Spleen (tissue), 11 donors: ENCODE results near the gene TPM2. TPM values are rescaled to one million over a fixed set of nuclear protein-coding genes. Genes with fewer than 3 reads are reported as not detected.

Source experiments
- DNase-seq: peaks from one replicate; pipeline ENCODE4 v3.0.0-alpha.2; 2020
- H3K27ac ChIP-seq, 8 donors: fragments of 200-600 bp; sonication (generic) in 7 of 8; 1 replicate in 4 of 8; 2 replicates in 4 of 8; pipeline versions ENCODE4 v1.5.0 to v1.8.0; 2016 to 2021; ENCODE audit warnings: inconsistent platforms in 4 of 8, mild to moderate bottlenecking in 4 of 8, moderate library complexity in 1 of 8
- H3K27me3 ChIP-seq, 7 donors: fragments of 200-600 bp; sonication (generic) in 6 of 7; replicated peaks in 1 of 7; 1 replicate in 4 of 7; 2 replicates in 3 of 7; pipeline versions ENCODE4 v1.5.0 to v1.8.0; 2016 to 2021; ENCODE audit warnings: inconsistent platforms in 3 of 7, mild to moderate bottlenecking in 1 of 7
- H3K36me3 ChIP-seq, 6 donors: fragments of 200-600 bp; sonication (generic) in 5 of 6; 1 replicate in 4 of 6; 2 replicates in 2 of 6; pipeline versions ENCODE4 v1.5.0 to v1.8.0; 2016 to 2021; ENCODE audit warnings: inconsistent platforms in 2 of 6
- H3K4me1 ChIP-seq, 6 donors: fragments of 200-600 bp; sonication (generic) in 5 of 6; 1 replicate in 3 of 6; 2 replicates in 3 of 6; pipeline versions ENCODE4 v1.5.0 to v1.8.0; 2016 to 2021; ENCODE audit warnings: inconsistent platforms in 3 of 6
- H3K4me3 ChIP-seq, 8 donors: fragments of 200-600 bp; sonication (generic) in 7 of 8; 1 replicate in 4 of 8; 2 replicates in 4 of 8; pipeline versions ENCODE4 v1.5.0 to v1.8.0; 2016 to 2021; ENCODE audit warnings: inconsistent platforms in 4 of 8, mild to moderate bottlenecking in 4 of 8, moderate library complexity in 2 of 8
- H3K9me3 ChIP-seq, 8 donors: fragments of 200-600 bp; sonication (generic) in 7 of 8; 1 replicate in 4 of 8; 2 replicates in 4 of 8; pipeline versions ENCODE4 v1.5.0 to v1.8.0; 2016 to 2021; ENCODE audit warnings: inconsistent platforms in 4 of 8
- CTCF ChIP-seq, 11 experiments: fragments of 200-600 bp in 7 of 11; fragments of 450-650 bp in 4 of 11; sonication (generic) in 4 of 11; IDR thresholded peaks in 8 of 11; conservative IDR thresholded peaks in 3 of 11; 1 replicate in 7 of 11; 2 replicates in 4 of 11; pipeline versions ENCODE4 v1.4.0 to v1.8.0; 2016 to 2021; ENCODE audit warnings: antibody characterized with exemption in 11 of 11, inconsistent platforms in 4 of 11, mild to moderate bottlenecking in 1 of 11
- POLR2A ChIP-seq, 3 donors: fragments of 450-650 bp; IDR thresholded peaks; one replicate each; pipeline ENCODE4 v1.5.1; 2017; ENCODE audit warnings: antibody characterized with exemption in 3 of 3, mild to moderate bottlenecking in 1 of 3
- POLR2AphosphoS5 ChIP-seq, 3 donors: sonication (generic); formaldehyde crosslinking; IDR thresholded peaks; one replicate each; pipeline ENCODE4 v1.5.1; 2017; ENCODE audit warnings: antibody characterized with exemption in 3 of 3
- WGBS, 5 donors: extraction: QIAGEN DNeasy Blood & Tissue Kit in 3 of 5; methylation state at CpG; one replicate each; pipeline versions ENCODE4 v1.1.5 to v1.1.7; 2013 to 2018; 5-methylcytosine and 5-hydroxymethylcytosine counted together
- intact Hi-C: fragments of 100-400 bp; cut with DNase I; formaldehyde crosslinking; loops from one replicate; pipeline ENCODE4 v1.15.0; 2023; ENCODE audit warnings: low total_unique reads
- polyA plus RNA-seq, 3 donors: library from polyadenylated mRNA; stranded (reverse); fragments of 200-250 nt; gene quantifications; one replicate each; pipeline ENCODE4 v1.2.1, GENCODE V29; 2013
- total RNA-seq, 7 donors: library from RNA; depleted of rRNA in 3 of 7; stranded (reverse); fragments of >200 nt in 3 of 7; fragmentation: NEBNext Ultra II Directional in 4 of 7; extraction: Animal tissue kit (Norgen Biotek cat#: 25700) in 4 of 7; gene quantifications; one replicate each; pipeline versions ENCODE4 v1.1.0 to v1.2.1, GENCODE V29; 2016 to 2021
- donor health status: healthy with polysubstance abuse.
- donor health status: DM: no; HTN: no; CAD: no; lungs with moderate emphysema.
- donor health status: DM: no; HTN: no; CAD: no.
- donor health status: Bipolar disorder and iron deficiency.
- donor health status: healthy.
- donor health status: DM: no; HTN: no; CAD: no.
- donor health status: DM: yes; HTN: yes; CAD: no.

The TPM2 gene
- total and polyA plus RNA-seq, 10 donors = 43.1 to 237 (median 119) TPM

GRCh38 chr9:35658968-35659220 lies 30.8 kb downstream of the TPM2 start:
- no peak for DNase-seq
- Histone ChIP-seq H3K4me1 (peaks cover 38 to 89% (median 60%) of the 10 kb centered on the region in 6 donors), H3K36me3 (peaks cover 0 to 32% (median 13%) of the 10 kb centered on the region in 6 donors), H3K27ac (peak overlapping the region; percentile 91 to 98 (median 97)), H3K9me3 (no peaks in the 10 kb centered on the region), H3K4me3 (peak overlapping the region; percentile 78 to 93 (median 87)), H3K27me3 (no peaks in the 10 kb centered on the region)
- no peak for TF ChIP-seq POLR2AphosphoS5 (IDR thresholded peaks at IDR 0.05)
- TF ChIP-seq POLR2A (IDR thresholded peaks at IDR 0.05) = no peak
- TF ChIP-seq CTCF (IDR thresholded peaks at IDR 0.05 in 8 of 11, conservative IDR thresholded peaks at IDR 0.05 in 3 of 11) = no peak
- 0 to 2% (median 0%) methylated on average over 2 of the region's 2 CpGs for WGBS, 5 donors
- intact Hi-C loops = loop anchor here (5.0 kb wide), 1 partner anchor 73 kb away; the partner anchor contains the start of genes CREB3 and TLN1

GRCh38 chr9:35658137-35658967 lies 31.4 kb downstream of the TPM2 start, which contains the start of gene CCDC107:
TSS of gene CCDC107 (plus strand) at chr9:35658292. CDS start at chr9:35658380, 88 bp downstream.
- peak; percentile 84 to 88 (median 85) for TF ChIP-seq POLR2AphosphoS5 (IDR thresholded peaks at IDR 0.05)
- peak; percentile 55 to 85 (median 75) for TF ChIP-seq CTCF (IDR thresholded peaks at IDR 0.05 in 8 of 11, conservative IDR thresholded peaks at IDR 0.05 in 3 of 11)
- TF ChIP-seq POLR2A (IDR thresholded peaks at IDR 0.05) = peak; percentile 34 to 86 (median 78)
- Histone ChIP-seq H3K9me3 (no peaks in the 10 kb centered on the region), H3K36me3 (peaks cover 0 to 32% (median 13%) of the 10 kb centered on the region in 6 donors), H3K27me3 (no peaks in the 10 kb centered on the region), H3K4me1 (peaks cover 38 to 84% (median 58%) of the 10 kb centered on the region in 6 donors), H3K4me3 (peak within 1 kb of the TSS; percentile 78 to 93 (median 87)), H3K27ac (peak within 1 kb of the TSS; percentile 91 to 98 (median 97))
- DNase-seq = peak; percentile 97
- 0 to 1% (median 1%) methylated on average over 10 to 67 of the region's 67 CpGs for WGBS, 5 donors
- intact Hi-C loops = loop anchor here (5.0 kb wide), 1 partner anchor 74 kb away; the partner anchor contains the start of genes CREB3 and TLN1

- peak; percentile 96 for DNase-seq
- H3K4me3 ChIP-seq = peak within 1 kb of the TSS; percentile 78 to 93 (median 87)
- peaks cover 0 to 31% (median 13%) of the 10 kb centered on the region in 6 donors for H3K36me3 ChIP-seq
- TF ChIP-seq CTCF (IDR thresholded peaks at IDR 0.05 in 8 of 11, conservative IDR thresholded peaks at IDR 0.05 in 3 of 11) = peak in 6 of 11 experiments; percentile 30 to 52 (median 36)
- TF ChIP-seq POLR2A (IDR thresholded peaks at IDR 0.05) = peak in 1 of 3 donors; percentile 71
- TF ChIP-seq POLR2AphosphoS5 (IDR thresholded peaks at IDR 0.05) = peak; percentile 87 to 91 (median 88)
- no peaks in the 10 kb centered on the region for H3K27me3 ChIP-seq
- WGBS, 5 donors = 0 to 2% (median 1%) methylated on average over 38 to 42 of the region's 42 CpGs
- intact Hi-C loops = loop anchor here (5.0 kb wide), 1 partner anchor 75 kb away; the partner anchor contains the start of genes CREB3 and TLN1
- H3K27ac ChIP-seq = peak within 1 kb of the TSS; percentile 91 to 98 (median 97)
- no peaks in the 10 kb centered on the region for H3K9me3 ChIP-seq
- peaks cover 37 to 83% (median 56%) of the 10 kb centered on the region in 6 donors for H3K4me1 ChIP-seq
Measured at GRCh38 chr9:35657546-35658136, 32.1 kb downstream of the TPM2 start, which contains the start of gene RMRP. TSS of gene RMRP (minus strand) at chr9:35658019.
